H54 (cell line): Measurements from ENCODE around the gene RSRP1.

ENCODE experiments used
- DNase-seq: peaks from one replicate; pipeline ENCODE4 v3.0.0; 2011; ENCODE audit warnings: low spot score, mixed read lengths; ENCODE audit not compliant: insufficient read length
- FAIRE-seq: peaks from 3 replicates; lab custom pipeline; 2011; peaks lifted over from hg19 to GRCh38; lab: Jason Lieb, UNC
- POLR2A ChIP-seq: IDR thresholded peaks from 2 replicates; pipeline ENCODE4 v1.6.1; 2011; ENCODE audit warnings: low read depth, mild to moderate bottlenecking, low read length

The RSRP1 gene

GRCh38 chr1:25208092-25208491 is 39.2 kb downstream of the RSRP1 start:
- no peak for DNase-seq
- TF ChIP-seq POLR2A: no peak
- peak; percentile 6 for FAIRE-seq

DNA sequence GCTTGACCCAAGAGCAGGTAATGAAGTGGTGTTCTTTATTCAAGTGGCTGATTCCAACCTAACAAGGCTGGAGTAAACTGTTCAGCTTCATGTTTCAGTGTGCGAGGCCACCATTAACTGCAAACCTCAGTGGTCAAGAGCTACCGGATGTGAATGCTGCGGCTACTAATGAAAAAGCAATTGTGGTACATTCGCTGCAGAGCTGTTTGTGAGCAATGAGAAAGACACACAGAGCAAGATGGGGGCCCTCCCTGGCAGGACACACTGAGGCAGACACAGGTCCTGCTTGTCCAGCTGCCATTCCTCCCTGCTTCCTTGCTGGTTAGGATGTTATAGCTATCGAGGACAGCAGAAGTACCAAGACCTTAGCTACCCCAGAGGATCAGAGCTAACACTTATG is 41.1 kb downstream of the RSRP1 start:
- TF ChIP-seq POLR2A: no peak
- DNase-seq: no peak
- FAIRE-seq: no peak

GRCh38 chr1:25205786-25206185 is 41.5 kb downstream of the RSRP1 start:
- no peak for DNase-seq
- no peak for TF ChIP-seq POLR2A
- FAIRE-seq: no peak

GRCh38 chr1:25204797-25205480 is 42.3 kb downstream of the RSRP1 start:
- DNase-seq: peak; percentile 30
- no peak for FAIRE-seq

GRCh38 chr1:25201006-25201405 is 46.2 kb downstream of the RSRP1 start:
- no peak for FAIRE-seq
- no peak for DNase-seq
- TF ChIP-seq POLR2A: no peak

More at GRCh38 chr1:25204797-25205480, 42.3 kb downstream of the RSRP1 start:
- no peak for TF ChIP-seq POLR2A

DNA sequence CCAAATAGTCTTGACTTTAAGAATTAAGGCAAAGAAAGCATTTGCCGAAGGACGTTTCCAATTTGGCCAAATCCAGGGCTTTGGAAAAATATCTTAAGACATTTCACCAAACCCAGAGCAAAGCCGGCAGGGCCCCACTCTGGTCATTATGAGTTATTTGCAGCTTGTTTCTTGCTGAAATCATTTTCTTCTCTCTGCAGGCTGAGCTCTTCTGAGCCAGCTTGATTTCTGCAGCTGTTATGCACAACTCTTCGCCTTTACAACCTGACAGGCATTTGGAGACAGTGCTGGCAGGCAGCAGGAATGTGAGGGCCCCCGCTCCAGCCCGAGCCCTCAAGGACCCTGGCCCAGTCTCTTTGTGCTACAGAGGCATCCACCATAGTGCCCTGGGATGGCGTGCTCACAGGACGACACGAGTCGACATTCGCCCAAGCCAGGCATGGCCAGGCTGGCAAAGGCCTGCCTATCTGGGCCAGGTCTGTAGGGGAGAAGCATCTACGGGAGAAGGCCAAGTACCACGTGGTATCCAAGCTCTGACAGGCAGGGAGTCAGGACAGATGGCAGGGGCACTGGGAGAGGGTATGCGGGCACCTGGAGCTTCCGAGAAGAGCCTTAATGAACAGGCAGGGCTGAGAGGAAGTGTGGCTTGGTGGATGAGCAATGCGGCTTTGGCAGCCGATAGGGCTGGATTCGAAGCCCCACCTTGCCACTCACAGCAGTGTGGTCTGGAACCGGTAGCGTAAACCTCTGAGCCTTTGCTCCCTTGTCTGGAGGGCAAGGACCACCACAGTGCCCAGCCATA is 47.2 kb downstream of the RSRP1 start:
- TF ChIP-seq POLR2A: no peak
- DNase-seq (no peak), FAIRE-seq (no peak)

- FAIRE-seq (no peak), DNase-seq (no peak)
Observed at GRCh38 chr1:25198663-25199252, 48.5 kb downstream of the RSRP1 start.

GRCh38 chr1:25197982-25198662 is 49.1 kb downstream of the RSRP1 start:
- no peak for TF ChIP-seq POLR2A
- FAIRE-seq (no peak), DNase-seq (no peak)

More at GRCh38 chr1:25198663-25199252, 48.5 kb downstream of the RSRP1 start:
- TF ChIP-seq POLR2A: no peak

- no peak for DNase-seq
- no peak for TF ChIP-seq POLR2A
- no peak for FAIRE-seq
Observed at GRCh38 chr1:25197235-25197975, 49.8 kb downstream of the RSRP1 start.

GRCh38 chr1:25196830-25197229 is 50.4 kb downstream of the RSRP1 start:
- DNase-seq: no peak
- TF ChIP-seq POLR2A: no peak
- FAIRE-seq: no peak

GRCh38 chr1:25195835-25196234 is 51.4 kb downstream of the RSRP1 start:
- TF ChIP-seq POLR2A: no peak
- FAIRE-seq (no peak), DNase-seq (no peak)

DNA sequence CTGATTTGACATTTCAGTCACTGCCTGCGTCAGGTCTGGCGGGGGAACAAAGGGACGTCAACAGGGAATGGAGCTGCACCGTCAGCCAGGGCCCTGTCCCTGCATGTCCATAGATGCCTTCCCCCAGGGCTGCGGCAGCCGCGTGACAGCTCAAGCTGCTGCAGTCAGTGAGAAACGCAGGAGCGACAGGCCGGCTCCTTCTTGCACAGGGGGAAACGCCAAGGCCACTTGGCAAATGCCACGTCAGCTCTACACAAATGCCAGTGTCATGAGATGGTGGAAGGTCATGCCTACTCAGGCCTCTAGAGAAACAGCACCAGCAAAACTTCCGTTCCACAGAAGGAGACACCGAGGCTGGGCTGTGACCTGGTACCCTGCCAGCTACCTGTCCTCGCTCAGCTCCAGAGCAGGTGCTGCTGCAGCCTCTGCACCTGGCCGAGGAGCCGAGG is 52.7 kb downstream of the RSRP1 start:
- FAIRE-seq: no peak
- TF ChIP-seq POLR2A: no peak
- no peak for DNase-seq

DNA sequence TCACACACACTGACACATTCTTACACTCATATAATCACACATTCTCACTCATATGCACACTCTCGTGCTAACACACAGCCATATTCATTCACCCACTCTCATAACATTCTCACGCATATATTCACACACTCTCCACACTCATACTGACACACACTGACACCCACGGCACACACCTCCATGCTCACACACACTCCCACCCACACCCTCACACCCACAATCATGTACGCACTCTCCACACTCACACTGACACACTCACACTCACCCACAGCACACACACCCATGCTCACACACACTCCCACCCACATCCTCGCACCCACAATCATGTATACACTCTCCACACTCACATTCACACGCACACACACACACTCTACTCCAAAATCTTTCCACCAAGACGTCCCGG is 53.2 kb downstream of the RSRP1 start:
- TF ChIP-seq POLR2A: no peak
- no peak for DNase-seq
- FAIRE-seq: no peak
